ENCODE data around the gene A1BG. TPM values are rescaled to one million over a fixed set of nuclear protein-coding genes. Genes with fewer than 3 reads are reported as not detected.

Gene A1BG
- total RNA-seq, 2 experiments from 2014 or later: 26.9 to 47.2 TPM

DNA sequence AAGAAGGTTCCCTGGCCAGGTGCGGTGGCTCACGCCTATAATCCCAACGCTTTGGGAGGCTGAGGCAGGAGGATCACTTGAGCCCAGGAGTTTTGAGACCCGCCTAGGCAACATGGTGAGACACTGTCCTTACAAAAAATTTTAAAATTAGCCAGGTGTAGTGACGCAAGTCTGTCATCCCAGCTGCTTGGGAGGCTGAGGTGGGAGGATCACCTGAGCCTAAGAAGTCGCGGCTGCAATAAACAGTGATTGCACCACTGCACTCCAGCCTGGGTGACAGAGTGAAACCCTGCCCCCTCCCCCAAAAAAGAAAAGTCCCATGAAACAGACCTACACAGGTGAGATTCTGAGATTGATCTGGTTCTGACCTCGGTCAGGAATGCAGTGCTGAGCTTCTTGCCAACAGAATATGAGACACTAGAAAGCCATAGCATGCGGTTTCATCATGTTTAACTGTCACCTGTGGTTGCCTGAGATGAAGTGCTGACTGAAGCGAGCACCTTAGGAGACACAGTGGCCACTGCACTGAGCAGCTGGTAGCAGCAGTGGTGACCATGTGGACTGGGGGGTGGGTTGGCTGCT lies 2.0 kb upstream of the A1BG start:
- Histone ChIP-seq H3K4me1 (ENCODE audit: insufficient read depth, low read length, poor library complexity, severe bottlenecking) (no peaks in the 10 kb centered on the region), H3K27ac (ENCODE audit: low read depth, low read length, poor library complexity, severe bottlenecking) (no peak overlapping the region), H3K4me2 (ENCODE audit: low read length) (no peak overlapping the region), H3K36me3 (ENCODE audit: insufficient read depth, low read length) (peaks cover 5% of the 10 kb centered on the region; the same call in 1 of the 2 replicates), H3K4me3 (ENCODE audit: low read depth, low read length, poor library complexity, severe bottlenecking) (no peak overlapping the region), H4K20me1 (ENCODE audit: insufficient read depth, low read length) (no peaks in the 10 kb centered on the region), H2AFZ (ENCODE audit: low read length) (no peak overlapping the region), H3K9me2 (ENCODE audit: insufficient read depth, low read length) (no peaks in the 10 kb centered on the region), H3K9me3 (ENCODE audit: low read length) (no peaks in the 10 kb centered on the region), H3K79me2 (ENCODE audit: insufficient read depth, low read depth, low read length) (no peaks in the 10 kb centered on the region)
- ChIA-PET POLR2A (interaction anchor here (1.4 kb wide), 1 partner anchor 8 kb away, joined by 4 read pairs; the partner anchor contains the start of gene ZNF497), CTCF (ENCODE audit: unreplicated experiment) (no interaction called here)
- no peak for DNase-seq (ENCODE audit: low spot score)
- TF ChIP-seq EZH2phosphoT487 (IDR thresholded peaks at IDR 0.05; ENCODE audit: borderline replicate concordance, low read depth, low read length): no peak
- TF ChIP-seq, protein P1, sequence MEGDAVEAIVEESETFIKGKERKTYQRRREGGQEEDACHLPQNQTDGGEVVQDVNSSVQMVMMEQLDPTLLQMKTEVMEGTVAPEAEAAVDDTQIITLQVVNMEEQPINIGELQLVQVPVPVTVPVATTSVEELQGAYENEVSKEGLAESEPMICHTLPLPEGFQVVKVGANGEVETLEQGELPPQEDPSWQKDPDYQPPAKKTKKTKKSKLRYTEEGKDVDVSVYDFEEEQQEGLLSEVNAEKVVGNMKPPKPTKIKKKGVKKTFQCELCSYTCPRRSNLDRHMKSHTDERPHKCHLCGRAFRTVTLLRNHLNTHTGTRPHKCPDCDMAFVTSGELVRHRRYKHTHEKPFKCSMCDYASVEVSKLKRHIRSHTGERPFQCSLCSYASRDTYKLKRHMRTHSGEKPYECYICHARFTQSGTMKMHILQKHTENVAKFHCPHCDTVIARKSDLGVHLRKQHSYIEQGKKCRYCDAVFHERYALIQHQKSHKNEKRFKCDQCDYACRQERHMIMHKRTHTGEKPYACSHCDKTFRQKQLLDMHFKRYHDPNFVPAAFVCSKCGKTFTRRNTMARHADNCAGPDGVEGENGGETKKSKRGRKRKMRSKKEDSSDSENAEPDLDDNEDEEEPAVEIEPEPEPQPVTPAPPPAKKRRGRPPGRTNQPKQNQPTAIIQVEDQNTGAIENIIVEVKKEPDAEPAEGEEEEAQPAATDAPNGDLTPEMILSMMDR (conservative IDR thresholded peaks at IDR 0.05; ENCODE audit: low read length): no peak
- intact Hi-C loops (cut with micrococcal nuclease; ENCODE audit: unreplicated experiment): no loop called here
- BruUV-seq (replicated peaks): no TSS peak

DNA sequence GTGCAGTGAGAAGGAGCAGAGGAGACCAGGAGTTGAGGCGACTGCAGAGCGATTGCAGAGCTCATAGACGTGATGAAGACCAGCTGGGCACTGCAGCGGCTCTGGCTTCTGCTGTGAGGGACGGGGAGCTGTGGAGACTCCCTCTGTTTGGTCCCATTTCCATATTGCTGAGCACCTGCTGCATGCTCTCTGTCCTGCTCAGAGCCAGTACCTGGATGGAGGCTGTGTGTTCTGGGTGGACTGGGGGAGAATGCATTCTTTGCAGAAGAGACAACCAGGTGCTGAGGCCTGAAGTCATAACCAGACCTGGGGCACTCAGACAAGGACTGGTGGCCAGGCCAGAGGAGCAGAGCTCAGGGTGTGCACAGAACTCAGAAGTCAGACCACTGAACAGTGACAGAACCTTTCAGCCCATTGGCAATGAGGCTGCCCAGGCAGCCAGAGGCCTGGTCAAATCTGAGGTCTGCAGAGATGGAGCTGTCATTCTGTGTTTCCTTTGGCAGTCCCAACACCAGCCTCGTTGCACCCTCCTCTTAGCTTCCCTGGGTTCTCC lies 1.3 kb upstream of the A1BG start:
- Histone ChIP-seq H3K79me2 (ENCODE audit: insufficient read depth, low read depth, low read length) (no peaks in the 10 kb centered on the region), H3K9me3 (ENCODE audit: low read length) (no peaks in the 10 kb centered on the region), H4K20me1 (ENCODE audit: insufficient read depth, low read length) (no peaks in the 10 kb centered on the region), H3K36me3 (ENCODE audit: insufficient read depth, low read length) (peaks cover 5% of the 10 kb centered on the region; the same call in 1 of the 2 replicates), H3K4me2 (ENCODE audit: low read length) (no peak overlapping the region), H3K4me1 (ENCODE audit: insufficient read depth, low read length, poor library complexity, severe bottlenecking) (peaks cover 2% of the 10 kb centered on the region), H3K9me2 (ENCODE audit: insufficient read depth, low read length) (no peaks in the 10 kb centered on the region), H3K27ac (ENCODE audit: low read depth, low read length, poor library complexity, severe bottlenecking) (no peak overlapping the region), H3K4me3 (ENCODE audit: low read depth, low read length, poor library complexity, severe bottlenecking) (no peak overlapping the region), H2AFZ (ENCODE audit: low read length) (no peak overlapping the region)
- TF ChIP-seq, protein P1 (conservative IDR thresholded peaks at IDR 0.05; ENCODE audit: low read length): no peak
- no peak for TF ChIP-seq EZH2phosphoT487 (IDR thresholded peaks at IDR 0.05; ENCODE audit: borderline replicate concordance, low read depth, low read length)
- POLR2A ChIA-PET: interaction anchor here (1.4 kb wide), 1 partner anchor 9 kb away, joined by 4 read pairs; the partner anchor contains the start of gene ZNF497
- intact Hi-C loops (cut with micrococcal nuclease; ENCODE audit: unreplicated experiment): no loop called here
- TSS peak; percentile 39 for BruUV-seq (replicated peaks)
- no peak for DNase-seq (ENCODE audit: low spot score)
- CTCF ChIA-PET (ENCODE audit: unreplicated experiment): interaction anchor here (0.6 kb wide), 1 partner anchor 30 kb away, joined by 10 read pairs; no protein-coding TSS in a partner anchor

All from OCI-LY7 (cell line).